K562 (cell line): ENCODE measurements around the gene SMC1A. TPM values are rescaled to one million over a fixed set of nuclear protein-coding genes. Genes with fewer than 3 reads are reported as not detected.

Source experiments
- ELF2 ChIP-seq: fragments of 250-450 bp; sonication (Bioruptor Pico); IDR thresholded peaks from 2 replicates; pipeline ENCODE4 v1.5.0; 2021; ENCODE audit warnings: mild to moderate bottlenecking
- ESRRA ChIP-seq: fragments of 450-650 bp; IDR thresholded peaks from 2 replicates; pipeline ENCODE4 v1.6.1; 2014; ENCODE audit warnings: low read depth, mild to moderate bottlenecking, moderate library complexity, borderline replicate concordance
- KLF1 ChIP-seq: fragments of 450-650 bp; IDR thresholded peaks from 2 replicates; pipeline ENCODE4 v1.6.1; 2016; ENCODE audit warnings: missing genetic modification characterization, missing compliant biosample characterization
- PCBP1 ChIP-seq: fragments of 200-400 bp; formaldehyde crosslinking; IDR thresholded peaks from 2 replicates; pipeline ENCODE4 v1.6.1; 2018; ENCODE audit warnings: mild to moderate bottlenecking, low read depth, low read length; ENCODE audit not compliant: poor library complexity, severe bottlenecking
- PYGO2 ChIP-seq: fragments of 450-650 bp; IDR thresholded peaks from 2 replicates; pipeline ENCODE4 v1.6.1; 2016; ENCODE audit warnings: mild to moderate bottlenecking, missing genetic modification characterization, moderate library complexity, missing compliant biosample characterization
- SNIP1 ChIP-seq: fragments of 450-650 bp; IDR thresholded peaks from 2 replicates; pipeline ENCODE4 v1.7.1; 2017; ENCODE audit warnings: low read depth, mild to moderate bottlenecking
- STAG1 ChIP-seq: sonication (generic); formaldehyde crosslinking; IDR thresholded peaks from 2 replicates; pipeline ENCODE4 v1.5.0; 2020; ENCODE audit warnings: missing genetic modification reagents, borderline replicate concordance
- TRIM28 ChIP-seq: fragments of 450-650 bp; IDR thresholded peaks from 2 replicates; pipeline ENCODE4 v1.6.1; 2017
- ZEB2 ChIP-seq: fragments of 450-650 bp; IDR thresholded peaks from 2 replicates; pipeline ENCODE4 v1.6.1; 2016
- ZNF146 ChIP-seq: IDR thresholded peaks from one replicate; pipeline ENCODE4 v1.6.1; 2018; ENCODE audit warnings: missing compliant biosample characterization; ENCODE audit not compliant: unreplicated experiment
- polyA plus RNA-seq, 8 experiments: library from polyadenylated mRNA; depleted of rRNA in 4 of 8; stranded (reverse) in 5 of 8; unstranded in 3 of 8; fragments of >200 nt; fragmentation: Nextera tagmentation in 2 of 8; fragmentation: Illumina TruSeq in 1 of 8; extraction: Ambion mirVana in 2 of 8; extraction: Trizol in 1 of 8; gene quantifications; 2 replicates each; pipeline versions ENCODE4 v1.2.1 to v1.2.3, GENCODE V29; 2011 to 2014; ENCODE audit warnings: inconsistent platforms in 1 of 8, missing spikeins in 1 of 8
- total RNA-seq, 7 experiments: library from RNA; depleted of rRNA in 6 of 7; stranded (reverse); fragments of >200 nt in 6 of 7; fragmentation: Illumina TruSeq in 2 of 7; extraction: Trizol in 2 of 7; gene quantifications; 2 replicates each; pipeline versions ENCODE4 v1.2.1 to v1.2.3, GENCODE V29; 2011 to 2021; ENCODE audit warnings: low replicate concordance in 1 of 7
- TF ChIP-seq, protein P1 (sequence below): fragments of 250-450 bp; sonication (Bioruptor Pico); IDR thresholded peaks from 2 replicates; pipeline ENCODE4 v1.4.0; 2020; ENCODE audit warnings: mild to moderate bottlenecking, moderate library complexity
- TF ChIP-seq, protein P2 (sequence below): fragments of 250-450 bp; sonication (Bioruptor Pico); IDR thresholded peaks from 2 replicates; pipeline ENCODE4 v1.8.0; 2022; ENCODE audit warnings: inconsistent platforms, mild to moderate bottlenecking, moderate library complexity, borderline replicate concordance
- TF ChIP-seq, protein P3 (sequence below), 2 experiments: fragments of 450-650 bp; conservative IDR thresholded peaks; 2 replicates each; pipeline ENCODE4 v1.6.1; 2017; ENCODE audit warnings: mild to moderate bottlenecking in 2 of 2, moderate library complexity in 2 of 2
- TF ChIP-seq, protein P4 (sequence below): fragments of 450-650 bp; formaldehyde crosslinking; IDR thresholded peaks from 2 replicates; pipeline ENCODE4 v1.4.0; 2020; ENCODE audit warnings: mild to moderate bottlenecking, moderate library complexity
- TF ChIP-seq, protein P5 (sequence below), 3 experiments: fragments of 200-800 bp in 1 of 3; fragments of 250-450 bp in 1 of 3; fragments of 450-650 bp in 1 of 3; sonication (Bioruptor Pico) in 1 of 3; sonication (Bioruptor generic) in 1 of 3; formaldehyde crosslinking in 1 of 3; IDR thresholded peaks; 2 replicates each; pipeline versions ENCODE4 v1.6.1 to v1.8.0; 2016 to 2022; ENCODE audit warnings: mild to moderate bottlenecking in 2 of 3, missing genetic modification characterization in 2 of 3, missing compliant biosample characterization in 1 of 3, moderate library complexity in 1 of 3

The SMC1A gene
- total and polyA plus RNA-seq, 9 of the 15 experiments (the other 6 are each of a cell fraction or from before 2014, with no cell fraction given) = 28.5 to 126 (median 71.2) TPM

DNA sequence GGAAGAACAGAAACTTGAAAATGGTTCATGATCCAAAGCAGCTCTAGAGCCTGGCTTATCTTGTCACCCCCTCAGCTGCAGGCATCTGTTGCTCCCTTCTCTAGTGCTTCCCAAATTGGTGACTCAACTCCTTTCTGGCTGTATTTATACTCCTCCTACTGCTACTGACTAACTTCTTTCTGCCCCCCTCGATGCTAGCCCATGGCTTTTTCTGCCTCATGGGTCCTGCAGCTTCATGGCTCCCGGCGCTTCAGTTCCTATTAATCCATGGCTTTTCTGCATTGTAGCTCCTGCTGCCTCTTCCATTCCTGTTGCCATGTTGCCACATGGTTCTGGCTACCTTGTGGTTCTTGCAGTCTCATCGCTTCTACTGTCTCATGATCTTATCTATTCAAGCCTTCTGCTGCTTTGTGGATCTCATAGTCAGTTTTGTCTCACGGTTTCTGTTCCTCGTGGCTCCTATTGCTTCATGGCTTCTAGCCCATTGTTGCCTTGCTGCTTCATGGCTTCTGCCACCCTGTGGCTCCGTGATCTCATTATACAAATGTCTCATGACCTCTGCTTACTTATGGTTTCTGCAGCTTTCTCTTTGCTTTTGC lies 48.1 kb downstream of the SMC1A start (continued):
- TF ChIP-seq, protein P1, sequence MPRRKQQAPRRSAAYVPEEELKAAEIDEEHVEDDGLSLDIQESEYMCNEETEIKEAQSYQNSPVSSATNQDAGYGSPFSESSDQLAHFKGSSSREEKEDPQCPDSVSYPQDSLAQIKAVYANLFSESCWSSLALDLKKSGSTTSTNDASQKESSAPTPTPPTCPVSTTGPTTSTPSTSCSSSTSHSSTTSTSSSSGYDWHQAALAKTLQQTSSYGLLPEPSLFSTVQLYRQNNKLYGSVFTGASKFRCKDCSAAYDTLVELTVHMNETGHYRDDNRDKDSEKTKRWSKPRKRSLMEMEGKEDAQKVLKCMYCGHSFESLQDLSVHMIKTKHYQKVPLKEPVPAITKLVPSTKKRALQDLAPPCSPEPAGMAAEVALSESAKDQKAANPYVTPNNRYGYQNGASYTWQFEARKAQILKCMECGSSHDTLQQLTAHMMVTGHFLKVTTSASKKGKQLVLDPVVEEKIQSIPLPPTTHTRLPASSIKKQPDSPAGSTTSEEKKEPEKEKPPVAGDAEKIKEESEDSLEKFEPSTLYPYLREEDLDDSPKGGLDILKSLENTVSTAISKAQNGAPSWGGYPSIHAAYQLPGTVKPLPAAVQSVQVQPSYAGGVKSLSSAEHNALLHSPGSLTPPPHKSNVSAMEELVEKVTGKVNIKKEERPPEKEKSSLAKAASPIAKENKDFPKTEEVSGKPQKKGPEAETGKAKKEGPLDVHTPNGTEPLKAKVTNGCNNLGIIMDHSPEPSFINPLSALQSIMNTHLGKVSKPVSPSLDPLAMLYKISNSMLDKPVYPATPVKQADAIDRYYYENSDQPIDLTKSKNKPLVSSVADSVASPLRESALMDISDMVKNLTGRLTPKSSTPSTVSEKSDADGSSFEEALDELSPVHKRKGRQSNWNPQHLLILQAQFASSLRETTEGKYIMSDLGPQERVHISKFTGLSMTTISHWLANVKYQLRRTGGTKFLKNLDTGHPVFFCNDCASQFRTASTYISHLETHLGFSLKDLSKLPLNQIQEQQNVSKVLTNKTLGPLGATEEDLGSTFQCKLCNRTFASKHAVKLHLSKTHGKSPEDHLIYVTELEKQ (CRISPR knock-in tag) = no peak
- TF ChIP-seq ESRRA (no peak; the same call in 1 of the 2 replicates), ZNF146 (CRISPR knock-in tag) (no peak), ELF2 (CRISPR knock-in tag) (no peak), PYGO2 (tag) (no peak), ZEB2 (peak; percentile 28; the same call in 1 of the 2 replicates), STAG1 (no peak), PCBP1 (no peak), KLF1 (no peak), SNIP1 (no peak), TRIM28 (peak; percentile 57)
- TF ChIP-seq, protein P2, sequence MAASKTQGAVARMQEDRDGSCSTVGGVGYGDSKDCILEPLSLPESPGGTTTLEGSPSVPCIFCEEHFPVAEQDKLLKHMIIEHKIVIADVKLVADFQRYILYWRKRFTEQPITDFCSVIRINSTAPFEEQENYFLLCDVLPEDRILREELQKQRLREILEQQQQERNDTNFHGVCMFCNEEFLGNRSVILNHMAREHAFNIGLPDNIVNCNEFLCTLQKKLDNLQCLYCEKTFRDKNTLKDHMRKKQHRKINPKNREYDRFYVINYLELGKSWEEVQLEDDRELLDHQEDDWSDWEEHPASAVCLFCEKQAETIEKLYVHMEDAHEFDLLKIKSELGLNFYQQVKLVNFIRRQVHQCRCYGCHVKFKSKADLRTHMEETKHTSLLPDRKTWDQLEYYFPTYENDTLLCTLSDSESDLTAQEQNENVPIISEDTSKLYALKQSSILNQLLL (CRISPR knock-in tag) = no peak
- TF ChIP-seq, protein P3, sequence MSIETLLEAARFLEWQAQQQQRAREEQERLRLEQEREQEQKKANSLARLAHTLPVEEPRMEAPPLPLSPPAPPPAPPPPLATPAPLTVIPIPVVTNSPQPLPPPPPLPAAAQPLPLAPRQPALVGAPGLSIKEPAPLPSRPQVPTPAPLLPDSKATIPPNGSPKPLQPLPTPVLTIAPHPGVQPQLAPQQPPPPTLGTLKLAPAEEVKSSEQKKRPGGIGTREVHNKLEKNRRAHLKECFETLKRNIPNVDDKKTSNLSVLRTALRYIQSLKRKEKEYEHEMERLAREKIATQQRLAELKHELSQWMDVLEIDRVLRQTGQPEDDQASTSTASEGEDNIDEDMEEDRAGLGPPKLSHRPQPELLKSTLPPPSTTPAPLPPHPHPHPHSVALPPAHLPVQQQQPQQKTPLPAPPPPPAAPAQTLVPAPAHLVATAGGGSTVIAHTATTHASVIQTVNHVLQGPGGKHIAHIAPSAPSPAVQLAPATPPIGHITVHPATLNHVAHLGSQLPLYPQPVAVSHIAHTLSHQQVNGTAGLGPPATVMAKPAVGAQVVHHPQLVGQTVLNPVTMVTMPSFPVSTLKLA (conservative IDR thresholded peaks at IDR 0.05) = peak; percentile 74 to 87
- TF ChIP-seq, protein P4, sequence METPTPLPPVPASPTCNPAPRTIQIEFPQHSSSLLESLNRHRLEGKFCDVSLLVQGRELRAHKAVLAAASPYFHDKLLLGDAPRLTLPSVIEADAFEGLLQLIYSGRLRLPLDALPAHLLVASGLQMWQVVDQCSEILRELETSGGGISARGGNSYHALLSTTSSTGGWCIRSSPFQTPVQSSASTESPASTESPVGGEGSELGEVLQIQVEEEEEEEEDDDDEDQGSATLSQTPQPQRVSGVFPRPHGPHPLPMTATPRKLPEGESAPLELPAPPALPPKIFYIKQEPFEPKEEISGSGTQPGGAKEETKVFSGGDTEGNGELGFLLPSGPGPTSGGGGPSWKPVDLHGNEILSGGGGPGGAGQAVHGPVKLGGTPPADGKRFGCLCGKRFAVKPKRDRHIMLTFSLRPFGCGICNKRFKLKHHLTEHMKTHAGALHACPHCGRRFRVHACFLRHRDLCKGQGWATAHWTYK = no peak
- TF ChIP-seq, protein P5, sequence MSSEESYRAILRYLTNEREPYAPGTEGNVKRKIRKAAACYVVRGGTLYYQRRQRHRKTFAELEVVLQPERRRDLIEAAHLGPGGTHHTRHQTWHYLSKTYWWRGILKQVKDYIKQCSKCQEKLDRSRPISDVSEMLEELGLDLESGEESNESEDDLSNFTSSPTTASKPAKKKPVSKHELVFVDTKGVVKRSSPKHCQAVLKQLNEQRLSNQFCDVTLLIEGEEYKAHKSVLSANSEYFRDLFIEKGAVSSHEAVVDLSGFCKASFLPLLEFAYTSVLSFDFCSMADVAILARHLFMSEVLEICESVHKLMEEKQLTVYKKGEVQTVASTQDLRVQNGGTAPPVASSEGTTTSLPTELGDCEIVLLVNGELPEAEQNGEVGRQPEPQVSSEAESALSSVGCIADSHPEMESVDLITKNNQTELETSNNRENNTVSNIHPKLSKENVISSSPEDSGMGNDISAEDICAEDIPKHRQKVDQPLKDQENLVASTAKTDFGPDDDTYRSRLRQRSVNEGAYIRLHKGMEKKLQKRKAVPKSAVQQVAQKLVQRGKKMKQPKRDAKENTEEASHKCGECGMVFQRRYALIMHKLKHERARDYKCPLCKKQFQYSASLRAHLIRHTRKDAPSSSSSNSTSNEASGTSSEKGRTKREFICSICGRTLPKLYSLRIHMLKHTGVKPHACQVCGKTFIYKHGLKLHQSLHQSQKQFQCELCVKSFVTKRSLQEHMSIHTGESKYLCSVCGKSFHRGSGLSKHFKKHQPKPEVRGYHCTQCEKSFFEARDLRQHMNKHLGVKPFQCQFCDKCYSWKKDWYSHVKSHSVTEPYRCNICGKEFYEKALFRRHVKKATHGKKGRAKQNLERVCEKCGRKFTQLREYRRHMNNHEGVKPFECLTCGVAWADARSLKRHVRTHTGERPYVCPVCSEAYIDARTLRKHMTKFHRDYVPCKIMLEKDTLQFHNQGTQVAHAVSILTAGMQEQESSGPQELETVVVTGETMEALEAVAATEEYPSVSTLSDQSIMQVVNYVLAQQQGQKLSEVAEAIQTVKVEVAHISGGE (CRISPR knock-in tag; IDR thresholded peaks at IDR 0.05) = peak in 1 of 3 experiments; percentile 64; a peak in 2 of 6 replicates
